ENCODE data around the gene COQ4.

GRCh38 chr9:128323791-128324190 lies 1.2 kb downstream of the COQ4 start:
- TF ChIP-seq CTCF (IDR thresholded peaks at IDR 0.05; ENCODE audit: borderline replicate concordance, extremely low read depth, low read length, poor library complexity, severe bottlenecking) (no peak), EZH2 (IDR thresholded peaks at IDR 0.05; ENCODE audit: borderline replicate concordance, low read depth, low read length, severe bottlenecking) (no peak)
